HEK293T (cell line): ENCODE measurements around the gene MAP3K10.

ENCODE experiments used
- ARNT ChIP-seq: fragments of 450-650 bp; IDR thresholded peaks from 2 replicates; pipeline ENCODE4 v1.6.1; 2017; ENCODE audit warnings: mild to moderate bottlenecking
- BHLHE40 ChIP-seq: fragments of 450-650 bp; IDR thresholded peaks from 2 replicates; pipeline ENCODE4 v1.6.1; 2016; ENCODE audit warnings: mild to moderate bottlenecking, moderate library complexity, borderline replicate concordance
- FOXM1 ChIP-seq: fragments of 450-650 bp; IDR thresholded peaks from 2 replicates; pipeline ENCODE4 v1.6.1; 2017; ENCODE audit warnings: mild to moderate bottlenecking, borderline replicate concordance
- HDGF ChIP-seq: fragments of 450-650 bp; IDR thresholded peaks from 2 replicates; pipeline ENCODE4 v1.6.1; 2017; ENCODE audit warnings: antibody characterized with exemption, borderline replicate concordance
- L3MBTL2 ChIP-seq: fragments of 450-650 bp; conservative IDR thresholded peaks from 2 replicates; pipeline ENCODE4 v1.6.1; 2016; ENCODE audit warnings: mild to moderate bottlenecking
- NFRKB ChIP-seq: fragments of 450-650 bp; IDR thresholded peaks from 2 replicates; pipeline ENCODE4 v1.6.1; 2016; ENCODE audit warnings: mild to moderate bottlenecking, moderate library complexity
- SP1 ChIP-seq: fragments of 450-650 bp; IDR thresholded peaks from 2 replicates; pipeline ENCODE4 v1.6.1; 2017
- SUZ12 ChIP-seq: fragments of 450-650 bp; IDR thresholded peaks from 2 replicates; pipeline ENCODE4 v1.6.1; 2016; ENCODE audit warnings: mild to moderate bottlenecking
- ZNF384 ChIP-seq: fragments of 450-650 bp; IDR thresholded peaks from 2 replicates; pipeline ENCODE4 v1.6.1; 2016

DNA sequence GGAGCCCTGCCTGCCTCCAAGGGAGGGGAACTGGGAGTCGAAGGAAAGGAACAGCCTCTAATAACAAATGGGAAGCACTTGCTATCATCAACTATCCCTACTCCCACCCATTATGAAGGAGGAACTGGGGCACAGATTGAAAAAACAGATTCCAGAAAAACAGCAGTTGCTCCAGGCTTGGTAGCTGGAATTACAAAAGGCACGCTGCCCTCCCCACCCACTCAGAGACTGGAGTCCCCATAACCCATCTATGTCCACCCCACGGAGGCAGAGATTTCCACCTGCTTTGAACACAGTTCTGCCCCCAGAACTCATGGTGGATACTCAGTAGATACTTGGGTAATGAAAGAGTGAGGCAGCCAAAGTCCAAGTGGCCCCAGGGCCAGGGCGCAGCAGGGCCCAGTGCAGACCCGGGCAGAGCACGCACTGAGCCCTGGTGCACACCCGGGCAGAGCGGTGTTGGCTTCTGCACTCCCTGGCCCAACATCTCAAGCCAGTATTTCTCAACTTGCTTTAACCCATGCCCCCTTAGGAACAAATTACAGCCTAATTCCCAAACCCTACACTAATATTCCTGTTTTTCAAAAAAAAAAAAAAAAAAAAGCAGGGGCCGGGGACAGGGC, 54.4 kb downstream of the MAP3K10 start:
- TF ChIP-seq SP1 (no peak), SUZ12 (no peak), BHLHE40 (no peak), ARNT (no peak), HDGF (no peak), NFRKB (no peak), L3MBTL2 (no peak), ZNF384 (no peak), FOXM1 (no peak)
